ENCODE measurements around the gene COL8A2.

COL8A2 gene

GRCh38 chr1:36136535-36136934 is 11.5 kb upstream of the COL8A2 start:
- DNase-seq (ENCODE audit: low spot score): no peak

GRCh38 chr1:36135796-36136195 is 10.8 kb upstream of the COL8A2 start:
- DNase-seq (ENCODE audit: low spot score): no peak

DNA sequence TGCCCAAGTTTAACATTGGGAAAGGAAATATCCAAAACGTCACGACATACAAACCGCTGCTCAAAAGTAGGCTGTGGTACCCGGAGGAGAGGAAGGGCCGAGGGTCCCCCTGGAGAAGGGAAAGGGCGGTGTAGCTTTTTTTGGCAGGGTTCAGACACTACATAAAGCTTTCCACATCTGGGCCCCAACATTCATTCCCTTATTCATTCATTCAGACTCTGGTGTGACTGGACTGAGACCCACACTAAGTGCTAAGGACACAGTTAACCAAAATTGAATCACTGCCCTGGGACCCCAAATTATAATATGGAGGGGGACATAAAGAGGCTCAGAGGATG is 10.3 kb upstream of the COL8A2 start:
- no peak for DNase-seq (ENCODE audit: low spot score)

- DNase-seq (ENCODE audit: low spot score): no peak
Observed at GRCh38 chr1:36134505-36135329, 9.7 kb upstream of the COL8A2 start.

DNA sequence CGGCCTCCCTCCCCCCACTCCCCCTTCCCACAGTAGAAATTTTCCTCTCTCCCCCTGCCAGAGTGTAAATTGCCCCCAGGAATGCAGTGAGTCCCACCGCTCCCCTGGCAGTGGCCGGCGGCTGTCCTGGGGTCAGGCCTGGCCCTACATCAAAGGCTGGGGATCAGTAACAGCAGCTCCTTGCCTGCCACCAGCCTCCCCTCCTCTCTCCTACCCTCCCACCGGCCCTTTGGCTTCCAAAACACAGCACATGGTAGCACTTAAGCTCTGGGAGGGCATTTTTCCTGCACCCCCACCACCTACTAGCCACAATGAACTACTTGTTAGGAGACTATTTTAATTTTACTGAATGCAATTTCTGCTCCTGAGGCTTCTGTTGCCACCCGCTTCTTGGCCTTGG is 9.0 kb upstream of the COL8A2 start:
- no peak for DNase-seq (ENCODE audit: low spot score)

GRCh38 chr1:36133484-36133883 is 8.5 kb upstream of the COL8A2 start:
- DNase-seq (ENCODE audit: low spot score): no peak

DNA sequence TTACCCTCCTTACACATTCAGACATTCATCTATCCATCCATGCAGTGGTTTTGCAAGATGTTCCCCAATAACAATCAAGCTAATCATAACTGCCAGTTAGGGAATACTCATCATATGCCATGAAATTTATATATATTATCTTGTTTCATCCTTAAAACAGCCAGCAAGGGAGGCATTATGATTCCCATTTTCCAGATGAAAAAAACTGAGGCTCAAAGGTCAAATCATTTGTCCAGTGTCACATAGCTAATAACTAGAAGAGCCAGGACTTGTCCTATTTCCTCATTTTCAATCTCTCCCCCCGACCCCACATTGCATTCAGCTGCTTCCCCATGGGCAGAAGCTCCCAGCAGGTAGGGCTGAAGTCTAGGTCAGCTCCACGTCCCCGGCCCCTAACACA is 7.0 kb upstream of the COL8A2 start:
- no peak for DNase-seq (ENCODE audit: low spot score)

DNA sequence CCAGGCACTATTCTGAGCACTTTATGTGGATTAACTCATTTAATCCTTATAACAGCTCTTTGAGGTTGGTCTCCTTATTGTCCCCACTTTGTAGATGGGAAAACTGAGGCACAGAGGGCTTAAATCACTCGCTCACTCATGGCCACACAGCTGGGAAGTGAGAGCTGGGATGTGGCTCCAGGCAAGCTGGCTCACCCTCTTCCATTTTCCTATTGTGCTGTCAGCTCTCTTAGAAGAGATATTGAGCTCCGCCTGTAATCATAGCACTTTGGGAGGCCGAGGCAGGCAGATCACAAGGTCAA is 3.8 kb upstream of the COL8A2 start:
- DNase-seq (ENCODE audit: low spot score): no peak

DNA sequence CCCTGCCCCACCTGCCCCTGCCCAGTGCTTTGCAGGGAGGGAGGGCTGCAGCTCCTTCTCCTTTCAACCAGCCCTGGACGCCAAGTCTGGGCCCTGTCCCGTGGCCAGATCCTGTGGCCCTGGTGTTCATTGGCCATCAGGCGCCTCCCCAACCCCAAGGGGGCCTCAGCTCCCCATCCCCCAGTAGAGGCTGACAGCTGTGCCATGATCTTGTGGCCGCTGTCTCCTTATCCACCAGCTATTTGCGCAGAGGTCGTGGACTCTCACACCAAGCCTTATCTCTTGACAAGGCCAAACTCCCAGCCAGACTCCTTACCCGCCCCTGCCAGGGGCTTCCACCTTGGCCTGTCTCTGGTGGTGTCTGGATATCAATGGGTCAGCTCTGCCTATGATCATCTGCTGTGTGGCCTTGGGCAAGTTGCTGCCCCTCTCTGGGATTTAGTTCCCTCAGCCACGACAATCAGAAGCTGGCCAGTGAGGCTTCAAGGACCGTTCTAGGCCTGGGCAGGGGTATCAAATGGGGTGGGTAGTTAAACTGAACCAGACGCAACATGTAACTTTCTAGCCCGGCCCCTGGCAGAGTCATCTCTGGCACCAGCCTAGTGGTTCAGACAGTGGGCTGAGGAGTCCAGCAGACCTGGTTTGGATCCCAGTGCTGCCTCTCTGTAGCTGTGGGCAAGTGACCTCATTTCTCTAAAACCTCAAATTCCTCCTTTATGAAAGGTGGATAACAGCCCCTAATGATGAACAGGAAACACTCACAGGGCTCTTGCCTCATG is 3.3 kb upstream of the COL8A2 start:
- DNase-seq (ENCODE audit: low spot score): no peak

DNA sequence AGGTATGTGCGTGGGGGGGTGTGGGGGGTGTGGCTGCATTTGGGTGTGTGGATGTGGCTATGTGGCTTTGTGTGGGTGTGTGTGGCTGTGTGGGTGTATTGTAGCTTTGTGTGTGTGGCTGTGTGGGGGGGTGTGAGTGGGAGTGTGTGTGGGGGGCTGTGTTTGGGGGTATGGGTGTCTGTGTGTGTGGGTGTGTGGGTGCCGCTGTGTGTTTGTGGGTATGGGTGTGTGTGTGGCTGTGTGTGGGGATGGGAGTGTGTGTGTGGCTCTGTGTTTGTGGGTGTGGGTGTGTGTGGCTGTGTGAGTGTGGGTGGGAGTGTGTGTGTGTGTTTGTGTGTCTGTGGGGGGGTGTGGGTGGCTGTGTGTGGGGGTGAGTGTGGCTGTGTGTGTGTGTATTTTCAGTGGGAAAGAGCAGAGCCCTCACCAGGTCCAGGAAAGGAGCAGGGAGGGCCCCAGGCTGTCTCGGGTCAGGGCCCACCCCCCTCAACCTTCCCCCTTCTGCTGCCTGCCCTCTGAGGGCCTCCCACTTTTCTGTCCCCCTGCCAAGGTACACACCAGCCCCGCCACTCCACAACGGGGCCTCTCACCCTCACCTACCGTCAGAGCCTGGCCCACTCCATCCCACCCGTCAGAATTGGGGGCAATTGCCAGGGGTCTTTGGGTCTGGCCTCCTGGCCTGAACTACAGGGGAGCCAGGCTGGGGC is 1.9 kb upstream of the COL8A2 start:
- no peak for DNase-seq (ENCODE audit: low spot score)

- DNase-seq (ENCODE audit: low spot score): no peak
Observed at GRCh38 chr1:36126005-36126716, 1.1 kb upstream of the COL8A2 start.

DNA sequence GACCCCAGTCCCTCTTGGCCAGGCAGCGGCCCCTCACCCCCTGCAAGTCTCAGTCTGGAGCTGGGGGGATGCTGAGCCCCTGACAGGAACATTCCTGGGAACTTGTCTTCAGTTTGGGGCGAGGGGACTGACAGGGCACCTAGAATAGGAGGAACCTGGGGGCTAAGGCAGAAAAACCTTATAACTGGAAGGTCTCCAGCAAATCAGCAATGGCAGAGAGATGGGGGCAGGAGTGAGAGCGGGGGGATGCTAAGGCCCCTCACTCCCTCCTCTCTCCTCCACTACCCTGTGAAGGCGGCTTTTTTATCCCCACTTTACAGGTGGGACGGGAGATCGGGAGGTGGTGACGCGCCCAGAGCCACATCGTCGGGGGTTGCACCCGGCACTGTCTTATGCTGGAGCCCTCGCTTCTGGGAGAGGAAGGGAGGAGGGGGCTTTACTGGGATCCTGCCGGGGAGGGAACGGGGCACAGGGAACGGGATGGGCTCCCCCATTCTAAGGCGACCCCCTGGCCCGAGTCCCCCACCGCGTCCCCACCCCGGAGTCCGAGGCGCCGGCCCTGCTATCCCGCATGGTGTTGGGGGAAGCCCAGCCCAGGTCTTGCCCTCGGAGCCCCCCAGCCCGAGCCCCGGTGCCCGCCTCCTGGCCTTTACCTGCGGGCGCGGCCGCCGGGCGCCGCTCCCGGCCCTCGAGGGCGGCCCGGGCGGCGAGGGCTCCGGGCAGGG is 456 bp downstream of the COL8A2 start:
- no peak for DNase-seq (ENCODE audit: low spot score)

- no peak for DNase-seq (ENCODE audit: low spot score)
Observed at GRCh38 chr1:36123356-36123755, 1.7 kb downstream of the COL8A2 start.

DNA sequence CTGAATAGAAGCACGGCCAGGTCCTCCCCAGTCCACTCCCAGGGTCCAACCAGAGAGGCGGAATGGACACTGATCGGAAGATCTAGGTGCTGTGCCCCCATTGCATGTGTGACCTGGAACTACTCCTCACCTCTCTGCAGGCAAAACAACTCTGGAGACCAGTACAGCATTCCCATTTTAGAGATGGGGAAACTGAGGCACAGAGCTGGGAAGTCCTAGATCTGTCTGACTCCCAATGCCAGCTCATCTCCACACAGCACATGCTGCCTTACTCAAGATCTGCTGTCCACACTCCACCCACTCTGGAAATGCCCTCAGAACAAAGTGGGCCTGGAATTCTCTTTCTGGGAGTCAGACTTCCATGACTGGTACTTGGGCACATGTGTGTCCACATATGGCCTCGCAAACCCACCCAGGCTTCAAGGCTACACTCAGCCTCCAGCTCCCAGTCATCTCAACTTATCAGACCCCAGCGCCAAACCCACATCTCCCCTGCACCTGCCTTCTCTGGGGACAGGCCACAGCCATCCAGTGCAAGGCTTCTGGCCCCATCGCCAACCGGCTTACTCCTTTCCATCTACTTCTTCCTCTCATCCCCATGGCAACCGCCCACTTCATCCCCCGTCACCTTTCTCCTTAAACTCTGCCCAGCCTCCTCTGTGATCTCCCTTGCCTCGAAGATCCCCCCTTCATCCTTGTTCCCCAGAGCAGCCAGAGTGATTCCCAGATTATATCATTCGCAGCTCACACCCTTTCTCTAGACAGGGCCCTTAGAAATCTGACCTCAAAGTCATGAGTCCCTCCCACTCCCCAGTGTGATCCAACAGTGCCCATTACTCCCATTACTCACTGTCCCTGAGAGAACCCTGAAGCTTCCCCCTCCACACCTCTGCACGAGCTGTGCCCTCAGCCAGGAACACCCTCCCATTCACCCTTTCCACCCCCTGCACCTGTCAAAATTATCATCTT is 2.7 kb downstream of the COL8A2 start:
- DNase-seq (ENCODE audit: low spot score): no peak

GRCh38 chr1:36119456-36119855 is 5.6 kb downstream of the COL8A2 start:
- no peak for DNase-seq (ENCODE audit: low spot score)

GRCh38 chr1:36118447-36119204 is 6.4 kb downstream of the COL8A2 start:
- DNase-seq (ENCODE audit: low spot score): peak; percentile 64

DNA sequence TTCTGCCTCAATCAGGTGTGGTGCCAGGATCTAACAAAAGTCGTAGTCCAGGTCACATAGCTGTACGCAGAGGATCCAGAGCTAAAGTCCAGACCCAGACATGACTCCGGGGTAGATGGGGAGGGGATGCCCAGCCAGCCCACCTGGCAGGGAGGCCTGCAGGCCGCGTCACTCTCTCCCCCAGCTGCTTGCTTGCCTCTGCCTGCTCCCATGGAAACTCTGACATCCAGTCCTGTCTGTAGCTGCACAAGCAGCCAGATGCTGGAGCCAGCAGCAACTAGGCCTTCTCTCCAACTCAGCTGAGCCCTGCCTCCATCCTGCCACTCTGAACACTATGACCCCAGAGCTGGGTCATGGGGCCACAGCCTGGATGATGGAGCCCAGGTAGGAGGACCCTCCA is 8.1 kb downstream of the COL8A2 start:
- no peak for DNase-seq (ENCODE audit: low spot score)

GRCh38 chr1:36115931-36116330 is 9.1 kb downstream of the COL8A2 start:
- DNase-seq (ENCODE audit: low spot score): no peak

DNA sequence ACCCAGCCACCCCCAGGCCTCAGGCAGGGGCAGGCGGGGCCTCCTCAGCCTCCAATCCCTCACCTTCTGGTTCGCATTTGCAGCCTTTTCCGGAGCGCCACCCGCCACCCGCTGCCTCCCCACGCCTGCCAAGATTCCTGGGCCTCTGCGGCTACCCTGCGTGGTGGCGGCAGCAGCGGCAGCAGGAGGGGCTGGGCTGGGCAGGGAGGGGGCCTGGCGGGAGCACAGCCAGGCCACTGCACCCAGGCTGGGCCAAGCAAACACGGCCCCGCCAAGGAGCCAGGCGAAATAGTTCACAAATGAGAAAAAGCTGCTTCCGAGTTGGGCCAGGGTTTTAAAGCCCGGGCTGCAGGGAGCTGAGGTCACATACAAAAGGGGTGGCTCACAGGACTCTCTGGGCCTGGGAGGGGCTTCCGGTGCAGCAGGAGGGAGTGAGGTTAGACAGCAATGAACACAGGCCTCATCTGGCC is 9.8 kb downstream of the COL8A2 start:
- peak; percentile 84 for DNase-seq (ENCODE audit: low spot score)

- DNase-seq (ENCODE audit: low spot score): no peak
Observed at GRCh38 chr1:36114371-36114770, 10.7 kb downstream of the COL8A2 start.
